ENCODE results near the gene STRA6.

STRA6 gene, protein sequence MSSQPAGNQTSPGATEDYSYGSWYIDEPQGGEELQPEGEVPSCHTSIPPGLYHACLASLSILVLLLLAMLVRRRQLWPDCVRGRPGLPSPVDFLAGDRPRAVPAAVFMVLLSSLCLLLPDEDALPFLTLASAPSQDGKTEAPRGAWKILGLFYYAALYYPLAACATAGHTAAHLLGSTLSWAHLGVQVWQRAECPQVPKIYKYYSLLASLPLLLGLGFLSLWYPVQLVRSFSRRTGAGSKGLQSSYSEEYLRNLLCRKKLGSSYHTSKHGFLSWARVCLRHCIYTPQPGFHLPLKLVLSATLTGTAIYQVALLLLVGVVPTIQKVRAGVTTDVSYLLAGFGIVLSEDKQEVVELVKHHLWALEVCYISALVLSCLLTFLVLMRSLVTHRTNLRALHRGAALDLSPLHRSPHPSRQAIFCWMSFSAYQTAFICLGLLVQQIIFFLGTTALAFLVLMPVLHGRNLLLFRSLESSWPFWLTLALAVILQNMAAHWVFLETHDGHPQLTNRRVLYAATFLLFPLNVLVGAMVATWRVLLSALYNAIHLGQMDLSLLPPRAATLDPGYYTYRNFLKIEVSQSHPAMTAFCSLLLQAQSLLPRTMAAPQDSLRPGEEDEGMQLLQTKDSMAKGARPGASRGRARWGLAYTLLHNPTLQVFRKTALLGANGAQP

DNA sequence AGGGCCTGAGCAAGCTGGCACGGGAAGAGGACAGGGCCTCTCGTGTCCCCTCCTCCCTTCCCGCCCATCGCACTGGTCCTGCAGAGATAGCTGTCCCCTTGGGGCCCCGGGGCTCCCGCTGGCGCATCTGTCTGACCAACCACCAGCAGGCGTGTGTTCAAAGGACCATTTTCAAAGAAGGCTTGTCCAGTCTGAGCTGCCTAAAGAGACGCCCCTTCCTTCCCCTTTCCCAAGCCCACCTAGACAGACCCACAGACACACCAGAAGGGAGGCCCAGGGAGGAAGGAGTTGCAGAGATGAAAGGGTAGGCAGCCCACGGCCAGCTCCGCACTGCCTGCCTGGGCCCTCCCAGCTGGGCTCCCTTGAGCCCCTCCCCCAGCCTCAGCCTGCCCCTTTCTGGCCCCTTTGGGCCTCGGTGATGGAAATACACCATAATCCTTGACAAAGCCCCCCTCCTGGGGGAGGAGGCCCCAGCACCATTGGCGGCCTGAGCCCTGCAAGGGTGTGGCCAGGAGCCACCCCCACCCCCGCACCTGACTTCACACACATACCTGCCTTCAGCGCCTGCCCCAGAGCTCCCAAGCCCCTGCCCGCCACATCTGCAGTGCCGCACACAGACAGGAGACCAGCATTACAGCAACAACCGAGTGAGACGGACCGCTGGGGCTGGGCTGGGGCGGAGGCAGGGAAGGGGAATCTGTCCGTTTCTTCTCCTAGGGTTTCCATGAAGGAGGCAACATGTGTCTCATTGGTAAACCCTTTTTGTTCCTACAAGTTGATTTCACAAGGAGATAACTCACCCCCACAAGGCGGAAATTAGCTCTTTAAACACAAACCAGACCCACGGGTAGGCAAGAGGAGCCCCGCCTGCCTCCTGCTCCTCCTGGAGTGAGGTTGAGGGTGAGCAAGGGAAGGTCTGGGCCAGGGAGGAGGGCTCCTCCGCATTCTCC is at the start of gene STRA6:
Gene STRA6, minus strand, starts transcription at position 336 of the 950 bp plus-strand sequence. CDS start 520 bp downstream, outside the sequence.
- no peak for DNase-seq
- Histone ChIP-seq H3K4me1 (ENCODE audit: insufficient read depth, low read length) (no peaks in the 10 kb centered on the region), H3K79me2 (ENCODE audit: insufficient read depth, low read length) (no peaks in the 10 kb centered on the region), H3K9me3 (ENCODE audit: insufficient read depth, low read length, severe bottlenecking) (no peaks in the 10 kb centered on the region), H2AFZ (ENCODE audit: low read depth, low read length) (no peak within 1 kb of the TSS), H3K27ac (ENCODE audit: low read length) (no peak within 1 kb of the TSS), H3K36me3 (ENCODE audit: insufficient read depth, low read length) (no peaks in the 10 kb centered on the region), H3K27me3 (ENCODE audit: insufficient read depth, low read length, poor library complexity) (peaks cover 6% of the 10 kb centered on the region), H4K20me1 (ENCODE audit: insufficient read depth, low read length) (no peaks in the 10 kb centered on the region), H3K9ac (ENCODE audit: low read depth, low read length) (no peak within 1 kb of the TSS), H3K4me3 (ENCODE audit: low read depth in 1 of 2, low read length in 2 of 2) (no peak within 1 kb of the TSS), H3K4me2 (ENCODE audit: insufficient read depth, low read length) (no peak within 1 kb of the TSS)
- TF ChIP-seq, protein P1, sequence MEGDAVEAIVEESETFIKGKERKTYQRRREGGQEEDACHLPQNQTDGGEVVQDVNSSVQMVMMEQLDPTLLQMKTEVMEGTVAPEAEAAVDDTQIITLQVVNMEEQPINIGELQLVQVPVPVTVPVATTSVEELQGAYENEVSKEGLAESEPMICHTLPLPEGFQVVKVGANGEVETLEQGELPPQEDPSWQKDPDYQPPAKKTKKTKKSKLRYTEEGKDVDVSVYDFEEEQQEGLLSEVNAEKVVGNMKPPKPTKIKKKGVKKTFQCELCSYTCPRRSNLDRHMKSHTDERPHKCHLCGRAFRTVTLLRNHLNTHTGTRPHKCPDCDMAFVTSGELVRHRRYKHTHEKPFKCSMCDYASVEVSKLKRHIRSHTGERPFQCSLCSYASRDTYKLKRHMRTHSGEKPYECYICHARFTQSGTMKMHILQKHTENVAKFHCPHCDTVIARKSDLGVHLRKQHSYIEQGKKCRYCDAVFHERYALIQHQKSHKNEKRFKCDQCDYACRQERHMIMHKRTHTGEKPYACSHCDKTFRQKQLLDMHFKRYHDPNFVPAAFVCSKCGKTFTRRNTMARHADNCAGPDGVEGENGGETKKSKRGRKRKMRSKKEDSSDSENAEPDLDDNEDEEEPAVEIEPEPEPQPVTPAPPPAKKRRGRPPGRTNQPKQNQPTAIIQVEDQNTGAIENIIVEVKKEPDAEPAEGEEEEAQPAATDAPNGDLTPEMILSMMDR (IDR thresholded peaks at IDR 0.05; ENCODE audit: borderline replicate concordance, extremely low read depth, low read length, poor library complexity, severe bottlenecking), result no peak
- TF ChIP-seq EZH2 (IDR thresholded peaks at IDR 0.05; ENCODE audit: borderline replicate concordance, low read depth, low read length, severe bottlenecking), result no peak
- ATAC-seq (ENCODE audit: insufficient read depth, low read depth), result no peak

GRCh38 chr15:74252291-74252690 is 49.7 kb upstream of the STRA6 start:
- H3K9ac ChIP-seq (ENCODE audit: low read depth, low read length), result no peak overlapping the region
- no peak overlapping the region for H3K4me2 ChIP-seq (ENCODE audit: insufficient read depth, low read length)
- no peaks in the 10 kb centered on the region for H4K20me1 ChIP-seq (ENCODE audit: insufficient read depth, low read length)
- no peak overlapping the region for H2AFZ ChIP-seq (ENCODE audit: low read depth, low read length)
- peaks cover 10% of the 10 kb centered on the region for H3K27me3 ChIP-seq (ENCODE audit: insufficient read depth, low read length, poor library complexity)
- no peaks in the 10 kb centered on the region for H3K36me3 ChIP-seq (ENCODE audit: insufficient read depth, low read length)
- H3K79me2 ChIP-seq (ENCODE audit: insufficient read depth, low read length), result no peaks in the 10 kb centered on the region
- no peak for ATAC-seq (ENCODE audit: insufficient read depth, low read depth)
- no peak for TF ChIP-seq EZH2 (IDR thresholded peaks at IDR 0.05; ENCODE audit: borderline replicate concordance, low read depth, low read length, severe bottlenecking)
- TF ChIP-seq, protein P1 (IDR thresholded peaks at IDR 0.05; ENCODE audit: borderline replicate concordance, extremely low read depth, low read length, poor library complexity, severe bottlenecking), result no peak
- no peak for DNase-seq
- H3K27ac ChIP-seq (ENCODE audit: low read length), result no peak overlapping the region
- no peak overlapping the region for H3K4me3 ChIP-seq (ENCODE audit: low read depth in 1 of 2, low read length in 2 of 2)
- no peaks in the 10 kb centered on the region for H3K4me1 ChIP-seq (ENCODE audit: insufficient read depth, low read length)
- H3K9me3 ChIP-seq (ENCODE audit: insufficient read depth, low read length, severe bottlenecking), result no peaks in the 10 kb centered on the region

- Histone ChIP-seq H3K27ac (ENCODE audit: low read length) (no peak overlapping the region), H3K9me3 (ENCODE audit: insufficient read depth, low read length, severe bottlenecking) (no peaks in the 10 kb centered on the region), H2AFZ (ENCODE audit: low read depth, low read length) (no peak overlapping the region), H3K4me3 (ENCODE audit: low read depth in 1 of 2, low read length in 2 of 2) (no peak overlapping the region), H3K27me3 (ENCODE audit: insufficient read depth, low read length, poor library complexity) (peaks cover 8% of the 10 kb centered on the region), H3K4me1 (ENCODE audit: insufficient read depth, low read length) (no peaks in the 10 kb centered on the region), H4K20me1 (ENCODE audit: insufficient read depth, low read length) (no peaks in the 10 kb centered on the region), H3K79me2 (ENCODE audit: insufficient read depth, low read length) (no peaks in the 10 kb centered on the region), H3K9ac (ENCODE audit: low read depth, low read length) (no peak overlapping the region), H3K4me2 (ENCODE audit: insufficient read depth, low read length) (no peak overlapping the region), H3K36me3 (ENCODE audit: insufficient read depth, low read length) (no peaks in the 10 kb centered on the region)
- ATAC-seq (ENCODE audit: insufficient read depth, low read depth), result no peak
- no peak for DNase-seq
- TF ChIP-seq EZH2 (IDR thresholded peaks at IDR 0.05; ENCODE audit: borderline replicate concordance, low read depth, low read length, severe bottlenecking), result no peak
- TF ChIP-seq, protein P1 (IDR thresholded peaks at IDR 0.05; ENCODE audit: borderline replicate concordance, extremely low read depth, low read length, poor library complexity, severe bottlenecking), result no peak
Observed at GRCh38 chr15:74251131-74251811, 48.7 kb upstream of the STRA6 start.

Measured in DND-41 (cell line).